GM19023 (cell line): Measurements from ENCODE around the gene TMEM134.
"Not testable (repeated sequence)": the region's sequence is repeated elsewhere in the genome, so short reads cannot be mapped to it uniquely, and the experiment has no call there.

Experiments
- ATAC-seq: cut with Tn5 transposase; IDR thresholded peaks from one replicate; pipeline ENCODE4 v1.9.1; 2021; ENCODE audit warnings: mild to moderate bottlenecking, moderate library complexity; ENCODE audit not compliant: unreplicated experiment

TMEM134 gene

GRCh38 chr11:67486481-67487195, 17.6 kb upstream of the TMEM134 start:
- ATAC-seq: no peak

GRCh38 chr11:67485873-67486361, 16.9 kb upstream of the TMEM134 start:
- ATAC-seq: not testable (repeated sequence)

DNA sequence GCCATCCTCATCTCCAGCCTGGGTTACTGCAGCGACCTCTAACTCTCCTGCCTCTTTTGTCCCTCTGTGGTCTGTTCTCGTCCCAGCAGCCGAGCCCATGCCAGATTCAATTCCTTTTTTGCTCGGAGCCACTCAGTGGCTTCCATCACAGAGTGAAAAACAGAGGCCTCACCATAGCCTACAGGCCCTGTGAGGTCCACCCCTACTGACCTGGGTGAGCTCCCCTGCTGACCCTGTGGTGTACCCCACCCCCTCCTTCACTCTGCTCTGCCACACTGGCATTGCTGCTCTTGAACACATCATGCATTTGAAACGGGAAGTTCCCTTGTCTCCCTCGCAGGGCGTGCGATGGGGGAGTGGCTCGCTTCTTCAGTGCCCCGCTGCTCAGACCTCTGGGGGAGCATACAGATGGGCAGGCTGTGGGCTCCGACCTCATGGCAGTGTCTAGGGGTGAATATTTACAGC, 15.8 kb upstream of the TMEM134 start:
- no peak for ATAC-seq

- ATAC-seq: no peak
Observed at GRCh38 chr11:67483831-67484665, 15.0 kb upstream of the TMEM134 start.

- peak; percentile 70 for ATAC-seq
Observed at GRCh38 chr11:67482827-67483798, 14.1 kb upstream of the TMEM134 start, which contains the start of gene AIP. AIP (plus strand) TSS chr11:67483026; CDS start chr11:67483159, 133 bp downstream.

DNA sequence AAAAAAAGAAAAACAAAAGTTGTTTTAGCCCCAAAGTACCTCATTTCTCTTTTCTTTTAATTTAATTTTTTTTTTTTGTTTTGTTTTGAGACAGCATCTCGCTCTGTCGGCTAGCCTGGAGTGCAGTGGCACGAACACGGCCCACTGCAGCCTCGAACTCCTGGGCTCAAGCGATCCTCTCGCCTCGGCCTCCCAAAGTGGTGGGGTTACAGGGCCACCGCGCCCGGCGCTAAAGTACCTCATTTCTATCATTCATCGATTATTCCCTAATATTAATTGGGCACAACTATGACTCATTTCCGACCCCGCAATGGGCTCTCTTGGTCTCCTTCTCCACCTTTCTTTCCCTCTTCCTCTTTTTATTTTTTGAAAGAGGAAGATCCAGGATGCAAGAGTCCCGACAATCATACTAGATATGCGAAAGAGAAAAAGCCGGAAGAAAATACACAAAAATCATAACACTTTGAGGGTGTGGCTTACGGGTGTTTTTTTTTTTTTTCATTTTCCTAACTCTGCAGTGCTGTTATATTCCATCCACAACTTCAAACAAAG, 13.3 kb upstream of the TMEM134 start:
- no peak for ATAC-seq

DNA sequence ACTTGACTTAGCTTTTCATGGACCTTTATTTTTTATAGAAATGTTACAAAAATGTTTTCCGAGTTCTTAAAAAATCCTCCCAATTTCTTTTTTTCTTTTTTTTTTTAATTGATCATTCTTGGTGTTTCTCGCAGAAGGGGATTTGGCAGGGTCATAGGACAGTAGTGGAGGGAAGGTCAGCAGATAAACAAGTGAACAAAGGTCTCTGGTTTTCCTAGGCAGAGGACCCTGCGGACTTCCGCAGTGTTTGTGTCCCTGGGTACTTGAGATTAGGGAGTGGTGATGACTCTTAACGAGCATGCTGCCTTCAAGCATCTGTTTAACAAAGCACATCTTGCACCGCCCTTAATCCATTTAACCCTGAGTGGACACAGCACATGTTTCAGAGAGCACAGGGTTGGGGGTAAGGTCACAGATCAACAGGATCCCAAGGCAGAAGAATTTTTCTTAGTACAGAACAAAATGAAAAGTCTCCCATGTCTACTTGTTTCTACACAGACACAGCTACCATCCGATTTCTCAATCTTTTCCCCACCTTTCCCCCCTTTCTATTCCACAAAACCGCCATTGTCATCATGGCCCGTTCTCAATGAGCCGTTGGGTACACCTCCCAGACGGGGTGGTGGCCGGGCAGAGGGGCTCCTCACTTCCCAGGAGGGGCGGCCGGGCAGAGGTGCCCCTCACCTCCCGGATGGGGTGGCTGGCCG, 8.4 kb upstream of the TMEM134 start:
- not testable (repeated sequence) for ATAC-seq

GRCh38 chr11:67476692-67477091, 7.6 kb upstream of the TMEM134 start:
- not testable (repeated sequence) for ATAC-seq

- no peak for ATAC-seq
Observed at GRCh38 chr11:67472882-67473281, 3.8 kb upstream of the TMEM134 start.

GRCh38 chr11:67470337-67471002, 1.4 kb upstream of the TMEM134 start:
- ATAC-seq: no peak

DNA sequence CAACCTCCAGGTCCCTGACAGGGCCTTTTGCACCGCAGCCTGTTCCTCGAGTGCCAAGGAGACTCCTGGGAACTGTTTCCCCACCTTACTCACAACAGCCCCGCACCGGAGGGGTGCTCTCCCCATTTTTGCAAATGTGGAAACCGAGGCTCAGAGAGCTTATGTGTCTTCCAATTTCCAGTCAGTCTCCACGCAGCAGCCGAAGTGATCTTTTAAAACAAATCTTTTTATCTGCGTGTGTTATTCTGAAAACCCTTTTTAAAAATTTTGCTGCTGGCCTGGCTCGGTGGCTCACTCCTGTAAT, 409 bp upstream of the TMEM134 start:
- ATAC-seq: no peak

DNA sequence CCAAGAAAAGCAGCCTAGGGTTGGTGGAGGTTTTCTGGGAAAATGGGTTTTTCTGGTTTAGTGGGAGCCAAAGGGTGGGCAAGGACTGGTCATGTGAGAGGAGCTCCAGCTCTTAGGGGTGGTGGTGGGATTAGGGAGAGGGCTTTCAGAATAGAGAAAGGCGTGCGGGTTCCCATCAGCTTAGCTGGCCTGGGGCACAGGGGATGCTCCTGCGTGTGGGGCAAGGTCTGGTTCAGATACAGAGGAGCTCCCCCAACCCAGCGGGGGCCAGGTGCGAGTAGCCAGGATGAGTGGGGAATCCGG, 644 bp downstream of the TMEM134 start:
- no peak for ATAC-seq

DNA sequence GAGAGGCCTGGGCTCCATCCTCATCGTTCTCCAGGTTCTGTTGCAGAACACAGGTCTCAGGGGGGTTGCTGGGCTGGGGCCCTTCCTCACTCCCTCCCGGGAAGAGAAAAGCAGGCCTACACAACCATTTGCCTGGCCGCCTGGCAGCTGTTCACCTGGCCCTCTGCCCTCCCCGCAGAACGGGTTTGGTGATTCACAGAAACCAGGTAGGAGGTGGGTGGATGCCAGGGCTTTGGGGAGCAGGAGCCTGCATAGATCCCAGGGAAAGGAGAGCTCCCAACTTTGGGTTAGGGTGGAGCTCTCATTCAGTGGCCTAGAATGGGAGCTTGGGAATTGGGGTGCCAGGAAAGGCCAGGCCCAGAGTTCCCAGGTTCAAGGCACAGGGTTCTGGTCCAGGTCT, 995 bp downstream of the TMEM134 start:
- no peak for ATAC-seq

DNA sequence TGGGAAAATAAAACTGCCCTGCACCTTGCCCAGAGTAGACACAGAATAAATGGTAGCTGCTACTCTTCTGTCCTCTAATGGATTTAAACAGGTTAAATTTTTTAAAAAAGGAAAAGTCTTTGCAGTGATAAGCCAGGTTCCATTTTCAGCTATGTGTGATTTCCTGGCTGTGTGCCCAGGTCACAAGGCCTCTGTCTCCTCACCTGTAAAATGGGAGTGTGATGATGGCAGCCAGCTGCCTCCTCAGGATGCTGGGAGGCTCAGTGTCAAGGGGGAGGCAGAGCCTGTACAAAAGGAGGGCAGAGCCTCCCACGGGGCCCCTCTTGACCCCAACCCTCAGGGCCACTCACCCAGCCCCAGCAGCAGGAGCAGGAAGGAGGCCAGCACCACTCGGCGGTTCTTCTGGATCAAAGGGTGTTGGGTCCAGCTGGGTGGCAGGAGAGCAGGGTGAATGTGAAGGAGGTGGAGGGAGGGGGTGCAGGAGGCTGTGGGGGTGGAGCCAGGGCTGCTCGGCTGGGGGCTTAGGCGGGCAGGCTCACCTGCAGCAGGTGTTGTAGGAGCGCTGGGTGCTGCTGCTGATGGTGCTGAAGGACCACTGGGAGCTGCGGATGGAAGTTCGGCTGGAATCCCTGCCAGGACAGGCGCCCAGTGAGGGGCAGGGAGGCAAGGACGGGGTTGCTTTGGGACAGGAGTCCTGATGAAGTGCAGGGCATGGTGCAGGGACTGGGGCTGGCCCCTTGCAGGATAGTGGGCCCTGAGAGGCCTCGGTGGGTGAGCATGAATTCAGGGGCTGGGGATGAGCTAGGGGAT, 1.9 kb downstream of the TMEM134 start:
- ATAC-seq: no peak

- no peak for ATAC-seq
Observed at GRCh38 chr11:67466367-67466766, 2.7 kb downstream of the TMEM134 start.

- ATAC-seq: not testable (repeated sequence)
Observed at GRCh38 chr11:67465530-67465929, 3.5 kb downstream of the TMEM134 start.

- ATAC-seq: no peak
Observed at GRCh38 chr11:67465189-67465510, 3.9 kb downstream of the TMEM134 start.

- ATAC-seq: peak; percentile 45
Observed at GRCh38 chr11:67464411-67465188, 4.5 kb downstream of the TMEM134 start.
